Measurements from ENCODE around the gene BNC2.

Gene BNC2

GRCh38 chr9:16611001-16611400 is 259.5 kb downstream of the BNC2 start:
- no peak for TF ChIP-seq SPI1 (IDR thresholded peaks at IDR 0.05; ENCODE audit: borderline replicate concordance, low read depth)
- TF ChIP-seq GABPA (IDR thresholded peaks at IDR 0.05; ENCODE audit: low read depth) = no peak
- TF ChIP-seq CTCF (IDR thresholded peaks at IDR 0.05; ENCODE audit: insufficient read depth, low read length) = no peak
- no peak for TF ChIP-seq REST (IDR thresholded peaks at IDR 0.05; ENCODE audit: insufficient replicate concordance, low read depth)
- no peak for TF ChIP-seq POLR2AphosphoS5 (IDR thresholded peaks at IDR 0.05; ENCODE audit: low read depth)
- H3K4me3 ChIP-seq (replicated peaks; ENCODE audit: insufficient read depth, low read length) = no peak overlapping the region
- no peak overlapping the region for H3K27ac ChIP-seq (replicated peaks)
- H3K27me3 ChIP-seq (ENCODE audit: insufficient read depth, poor library complexity, severe bottlenecking) = no peaks in the 10 kb centered on the region
- no peak for DNase-seq (ENCODE audit: low read depth in 1 of 2, low spot score in 1 of 2)

DNA sequence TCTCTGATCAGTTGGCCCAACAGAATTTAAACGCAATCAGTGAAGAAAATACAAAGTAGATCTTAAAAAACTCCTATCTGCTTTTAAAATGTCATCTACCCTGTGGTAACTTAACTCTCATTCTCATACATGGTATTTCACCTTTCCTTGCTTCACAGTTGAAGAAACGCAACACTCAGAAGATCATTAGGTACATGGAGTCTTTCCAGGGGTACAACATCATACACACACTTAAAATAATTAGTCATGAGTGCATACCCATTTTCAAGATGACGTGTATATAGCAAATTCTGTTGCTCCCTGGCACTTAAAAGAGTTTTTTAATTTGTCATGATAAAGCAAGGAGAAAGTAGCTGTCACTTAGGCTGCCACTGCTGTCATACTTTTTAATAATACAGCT is 259.9 kb downstream of the BNC2 start:
- no peak for DNase-seq (ENCODE audit: low read depth in 1 of 2, low spot score in 1 of 2)
- no peaks in the 10 kb centered on the region for H3K27me3 ChIP-seq (ENCODE audit: insufficient read depth, poor library complexity, severe bottlenecking)
- no peak for TF ChIP-seq SPI1 (IDR thresholded peaks at IDR 0.05; ENCODE audit: borderline replicate concordance, low read depth)
- TF ChIP-seq CTCF (IDR thresholded peaks at IDR 0.05; ENCODE audit: insufficient read depth, low read length) = no peak
- TF ChIP-seq POLR2AphosphoS5 (IDR thresholded peaks at IDR 0.05; ENCODE audit: low read depth) = no peak
- no peak for TF ChIP-seq GABPA (IDR thresholded peaks at IDR 0.05; ENCODE audit: low read depth)
- H3K4me3 ChIP-seq (replicated peaks; ENCODE audit: insufficient read depth, low read length) = no peak overlapping the region
- no peak overlapping the region for H3K27ac ChIP-seq (replicated peaks)

- no peak overlapping the region for H3K4me3 ChIP-seq (replicated peaks; ENCODE audit: insufficient read depth, low read length)
- TF ChIP-seq GABPA (IDR thresholded peaks at IDR 0.05; ENCODE audit: low read depth) (no peak), POLR2AphosphoS5 (IDR thresholded peaks at IDR 0.05; ENCODE audit: low read depth) (no peak), REST (IDR thresholded peaks at IDR 0.05; ENCODE audit: insufficient replicate concordance, low read depth) (no peak), CTCF (IDR thresholded peaks at IDR 0.05; ENCODE audit: insufficient read depth, low read length) (no peak), SPI1 (IDR thresholded peaks at IDR 0.05; ENCODE audit: borderline replicate concordance, low read depth) (no peak)
- H3K27me3 ChIP-seq (ENCODE audit: insufficient read depth, poor library complexity, severe bottlenecking) = no peaks in the 10 kb centered on the region
- no peak for DNase-seq (ENCODE audit: low read depth in 1 of 2, low spot score in 1 of 2)
- no peak overlapping the region for H3K27ac ChIP-seq (replicated peaks)
Observed at GRCh38 chr9:16608906-16609305, 261.6 kb downstream of the BNC2 start.

DNA sequence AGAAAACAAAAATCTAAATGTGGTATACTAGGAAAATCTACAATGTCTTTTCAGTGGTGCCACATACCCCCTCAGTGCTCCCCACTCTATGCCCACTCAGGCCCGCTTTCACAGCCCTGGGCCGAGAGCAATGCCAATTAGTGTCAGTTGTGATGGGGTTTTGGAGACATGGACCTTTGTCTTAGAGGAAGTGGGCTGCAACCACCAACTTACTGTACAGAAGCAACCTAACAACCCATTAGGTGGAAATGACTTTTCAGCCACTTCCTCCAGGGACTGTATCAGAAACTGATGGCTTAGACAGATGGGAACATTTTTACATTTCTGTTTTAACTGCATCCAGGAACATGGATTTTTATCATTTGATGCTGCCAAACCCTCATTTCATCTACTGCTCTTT is 268.0 kb downstream of the BNC2 start:
- Histone ChIP-seq H3K27me3 (ENCODE audit: insufficient read depth, poor library complexity, severe bottlenecking) (no peaks in the 10 kb centered on the region), H3K27ac (replicated peaks) (no peak overlapping the region), H3K4me3 (replicated peaks; ENCODE audit: insufficient read depth, low read length) (no peak overlapping the region)
- no peak for DNase-seq (ENCODE audit: low read depth in 1 of 2, low spot score in 1 of 2)
- TF ChIP-seq REST (IDR thresholded peaks at IDR 0.05; ENCODE audit: insufficient replicate concordance, low read depth) (no peak), CTCF (IDR thresholded peaks at IDR 0.05; ENCODE audit: insufficient read depth, low read length) (no peak), POLR2AphosphoS5 (IDR thresholded peaks at IDR 0.05; ENCODE audit: low read depth) (no peak), GABPA (IDR thresholded peaks at IDR 0.05; ENCODE audit: low read depth) (no peak), SPI1 (IDR thresholded peaks at IDR 0.05; ENCODE audit: borderline replicate concordance, low read depth) (no peak)
